Measurements from ENCODE around the gene KNSTRN.

DNA sequence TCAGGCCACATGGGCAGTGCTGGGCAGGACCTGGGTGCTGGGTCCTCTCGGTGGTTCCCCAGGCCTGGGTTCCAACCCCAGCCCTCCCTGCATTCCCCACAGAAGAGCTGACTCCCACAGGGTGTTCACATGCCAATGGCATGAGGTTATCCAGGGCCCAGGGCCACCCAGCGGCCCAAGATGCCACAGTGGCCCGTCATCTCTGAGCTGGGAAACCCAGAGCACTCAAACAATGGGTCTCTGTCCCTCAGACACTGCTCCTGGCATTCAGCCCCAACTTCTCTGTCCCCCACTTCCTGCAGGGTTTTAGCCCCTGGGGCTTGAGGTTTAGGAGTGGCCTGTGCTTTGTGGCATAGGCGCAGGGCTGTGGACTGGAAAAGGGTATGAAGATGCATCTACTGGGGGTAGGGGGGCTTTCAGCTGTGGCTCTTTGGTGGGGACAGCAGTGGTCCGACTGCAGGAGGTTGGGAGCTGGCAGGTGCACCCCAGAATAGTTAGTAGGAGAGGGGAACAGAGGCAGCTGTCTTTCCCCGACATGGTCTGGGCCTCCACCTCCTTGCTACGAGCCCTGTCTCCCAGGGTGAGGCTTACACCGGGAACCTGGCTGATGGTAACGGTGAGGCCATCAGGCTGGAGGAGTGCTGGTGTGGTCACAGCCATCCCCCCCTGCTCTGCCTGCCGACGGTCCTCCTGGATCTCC, 43.5 kb upstream of the KNSTRN start:
- TF ChIP-seq POLR2A (IDR thresholded peaks at IDR 0.05), result no peak
- TF ChIP-seq, protein P1, sequence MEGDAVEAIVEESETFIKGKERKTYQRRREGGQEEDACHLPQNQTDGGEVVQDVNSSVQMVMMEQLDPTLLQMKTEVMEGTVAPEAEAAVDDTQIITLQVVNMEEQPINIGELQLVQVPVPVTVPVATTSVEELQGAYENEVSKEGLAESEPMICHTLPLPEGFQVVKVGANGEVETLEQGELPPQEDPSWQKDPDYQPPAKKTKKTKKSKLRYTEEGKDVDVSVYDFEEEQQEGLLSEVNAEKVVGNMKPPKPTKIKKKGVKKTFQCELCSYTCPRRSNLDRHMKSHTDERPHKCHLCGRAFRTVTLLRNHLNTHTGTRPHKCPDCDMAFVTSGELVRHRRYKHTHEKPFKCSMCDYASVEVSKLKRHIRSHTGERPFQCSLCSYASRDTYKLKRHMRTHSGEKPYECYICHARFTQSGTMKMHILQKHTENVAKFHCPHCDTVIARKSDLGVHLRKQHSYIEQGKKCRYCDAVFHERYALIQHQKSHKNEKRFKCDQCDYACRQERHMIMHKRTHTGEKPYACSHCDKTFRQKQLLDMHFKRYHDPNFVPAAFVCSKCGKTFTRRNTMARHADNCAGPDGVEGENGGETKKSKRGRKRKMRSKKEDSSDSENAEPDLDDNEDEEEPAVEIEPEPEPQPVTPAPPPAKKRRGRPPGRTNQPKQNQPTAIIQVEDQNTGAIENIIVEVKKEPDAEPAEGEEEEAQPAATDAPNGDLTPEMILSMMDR (IDR thresholded peaks at IDR 0.05 in 8 of 11, conservative IDR thresholded peaks at IDR 0.05 in 3 of 11), result peak in 1 of 11 experiments; percentile 7
- TF ChIP-seq POLR2AphosphoS5 (IDR thresholded peaks at IDR 0.05), result no peak

Data from spleen (tissue), 7 donors.